Hepatocyte (in vitro differentiated cells): ENCODE results near the gene ASXL1. TPM values are rescaled to one million over a fixed set of nuclear protein-coding genes. Genes with fewer than 3 reads are reported as not detected.

ENCODE experiments used
- DNase-seq: peaks from one replicate; pipeline ENCODE4 v3.0.0-alpha.2; 2016; ENCODE audit warnings: low spot score
- H2AFZ ChIP-seq: fragments of 200-600 bp; sonication (generic); 2 replicates; pipeline ENCODE4 v1.6.0; 2016; ENCODE audit warnings: antibody characterized with exemption, mild to moderate bottlenecking
- H3K27ac ChIP-seq: fragments of 200-600 bp; sonication (generic); 2 replicates; pipeline ENCODE4 v1.5.1; 2016; ENCODE audit warnings: mild to moderate bottlenecking
- H3K27me3 ChIP-seq: fragments of 200-600 bp; sonication (generic); 2 replicates; pipeline ENCODE4 v1.6.1; 2016
- H3K36me3 ChIP-seq: fragments of 200-600 bp; sonication (generic); replicated peaks from 2 replicates; pipeline ENCODE4 v1.5.1; 2016; ENCODE audit warnings: low read depth; ENCODE audit not compliant: insufficient read depth
- H3K4me1 ChIP-seq: fragments of 200-600 bp; sonication (generic); 2 replicates; pipeline ENCODE4 v1.5.1; 2016; ENCODE audit warnings: mild to moderate bottlenecking, moderate library complexity; ENCODE audit not compliant: insufficient read depth
- H3K4me2 ChIP-seq: fragments of 200-600 bp; sonication (generic); 2 replicates; pipeline ENCODE4 v1.6.0; 2016
- H3K4me3 ChIP-seq: fragments of 200-600 bp; sonication (generic); 2 replicates; pipeline ENCODE4 v1.5.1; 2016; ENCODE audit warnings: mild to moderate bottlenecking
- H3K79me2 ChIP-seq: fragments of 200-600 bp; sonication (generic); 2 replicates; pipeline ENCODE4 v1.6.0; 2017; ENCODE audit warnings: mild to moderate bottlenecking
- H3K9me2 ChIP-seq: fragments of 200-600 bp; sonication (generic); replicated peaks from 2 replicates; pipeline ENCODE4 v1.6.0; 2017; ENCODE audit warnings: mild to moderate bottlenecking; ENCODE audit not compliant: insufficient read depth
- H3K9me3 ChIP-seq: fragments of 200-600 bp; sonication (generic); 2 replicates; pipeline ENCODE4 v1.5.1; 2016; ENCODE audit warnings: low read depth, mild to moderate bottlenecking
- H4K20me1 ChIP-seq: fragments of 200-600 bp; sonication (generic); 2 replicates; pipeline ENCODE4 v1.6.0; 2016; ENCODE audit warnings: mild to moderate bottlenecking; ENCODE audit not compliant: insufficient read depth, poor library complexity, severe bottlenecking
- CTCF ChIP-seq: fragments of 200-600 bp; sonication (generic); IDR thresholded peaks from 2 replicates; pipeline ENCODE4 v1.5.1; 2016; ENCODE audit warnings: antibody characterized with exemption, mild to moderate bottlenecking; ENCODE audit not compliant: poor library complexity
- EZH2 ChIP-seq: fragments of 200-600 bp; sonication (generic); IDR thresholded peaks from 2 replicates; pipeline ENCODE4 v1.6.1; 2016; ENCODE audit warnings: antibody characterized with exemption, mild to moderate bottlenecking, borderline replicate concordance
- EZH2phosphoT487 ChIP-seq: fragments of 200-600 bp; sonication (generic); IDR thresholded peaks from one replicate; pipeline ENCODE4 v1.6.1; 2018; ENCODE audit warnings: antibody characterized with exemption, mild to moderate bottlenecking, low read depth, moderate library complexity; ENCODE audit not compliant: unreplicated experiment, severe bottlenecking
- WGBS: methylation state at CpG from one replicate; pipeline ENCODE4 v1.1.6; 2016; ENCODE audit warnings: low lambda C conversion rate; ENCODE audit errors: missing lambda C conversion rate; 5-methylcytosine and 5-hydroxymethylcytosine counted together
- polyA plus RNA-seq: library from polyadenylated mRNA; unstranded; fragments of >200 nt; fragmentation: Nextera tagmentation; extraction: Ambion mirVana; gene quantifications from 2 replicates; pipeline ENCODE4 v1.2.1, GENCODE V29; 2016
- total RNA-seq: library from RNA; depleted of rRNA; stranded (reverse); fragments of >200 nt; gene quantifications from 2 replicates; pipeline ENCODE4 v1.2.3, GENCODE V29; 2014

The ASXL1 gene
- total and polyA plus RNA-seq, 2 experiments from 2014 or later = 82.0 to 95.6 TPM

- DNase-seq = peak; percentile 94
- Histone ChIP-seq H3K9me3 (no peaks in the 10 kb centered on the region), H3K4me1 (peaks cover 32% of the 10 kb centered on the region), H3K27ac (peak overlapping the region; percentile 98), H3K27me3 (no peaks in the 10 kb centered on the region), H3K79me2 (peaks cover 43% of the 10 kb centered on the region), H3K4me3 (peak overlapping the region; percentile 94), H2AFZ (peak overlapping the region; percentile 0), H3K4me2 (peak overlapping the region; percentile 99), H3K9me2 (no peaks in the 10 kb centered on the region), H3K36me3 (no peaks in the 10 kb centered on the region), H4K20me1 (peaks cover 26% of the 10 kb centered on the region)
- 4% methylated on average over 20 of the region's 20 CpGs for WGBS
- TF ChIP-seq CTCF (peak; percentile 90), EZH2 (no peak)
Observed at GRCh38 chr20:32484958-32485769, 127.0 kb downstream of the ASXL1 start.

DNA sequence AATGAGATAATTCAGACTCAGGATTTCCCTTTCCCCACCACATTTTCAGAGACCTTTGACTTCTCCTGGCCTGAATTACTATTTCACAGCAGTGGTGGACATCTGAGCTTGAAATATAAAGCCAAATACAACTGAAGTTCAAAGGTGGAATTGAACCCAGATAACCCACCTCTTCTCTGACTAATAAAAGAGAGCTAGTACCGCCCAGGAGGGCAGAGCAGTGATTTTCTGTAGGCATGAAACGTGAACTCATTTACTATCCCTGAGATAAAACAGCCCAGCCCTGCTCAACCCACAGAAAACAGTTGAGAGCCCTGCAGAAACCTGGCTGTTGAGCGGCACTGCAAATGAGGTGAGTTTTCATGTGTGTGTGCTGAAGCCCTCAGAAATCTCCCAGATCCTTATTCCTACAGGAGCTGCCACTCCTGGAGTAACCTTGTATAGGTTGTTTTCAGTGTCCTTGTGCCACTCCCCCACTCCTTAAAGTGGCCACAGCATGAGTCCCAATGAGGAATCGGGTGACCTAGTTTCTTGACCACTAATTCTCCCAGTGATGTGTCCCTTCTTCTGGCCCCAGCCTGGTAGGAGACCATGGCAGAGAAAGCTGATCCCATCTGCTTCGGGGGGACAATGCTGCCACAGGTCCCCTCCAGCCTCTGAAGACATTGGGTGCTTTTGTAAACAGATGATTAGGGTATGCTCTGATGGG is 127.8 kb downstream of the ASXL1 start:
- Histone ChIP-seq H3K9me2 (no peaks in the 10 kb centered on the region), H3K79me2 (peaks cover 35% of the 10 kb centered on the region), H3K36me3 (no peaks in the 10 kb centered on the region), H4K20me1 (peaks cover 18% of the 10 kb centered on the region), H2AFZ (no peak overlapping the region), H3K4me1 (peaks cover 25% of the 10 kb centered on the region), H3K27ac (peak overlapping the region; percentile 98), H3K9me3 (no peaks in the 10 kb centered on the region), H3K27me3 (no peaks in the 10 kb centered on the region), H3K4me3 (no peak overlapping the region), H3K4me2 (peak overlapping the region; percentile 99)
- TF ChIP-seq EZH2 = no peak
- no peak for TF ChIP-seq EZH2phosphoT487
- no peak for TF ChIP-seq CTCF
- WGBS = 34% methylated on average over 5 of the region's 5 CpGs
- peak; percentile 69 for DNase-seq

GRCh38 chr20:32487381-32487780 is 129.2 kb downstream of the ASXL1 start:
- Histone ChIP-seq H4K20me1 (peaks cover 4% of the 10 kb centered on the region), H3K9me3 (no peaks in the 10 kb centered on the region), H3K4me1 (peaks cover 13% of the 10 kb centered on the region), H3K4me3 (no peak overlapping the region), H3K4me2 (no peak overlapping the region), H3K27me3 (no peaks in the 10 kb centered on the region), H3K9me2 (no peaks in the 10 kb centered on the region), H3K36me3 (no peaks in the 10 kb centered on the region), H3K27ac (no peak overlapping the region), H2AFZ (no peak overlapping the region), H3K79me2 (peaks cover 21% of the 10 kb centered on the region)
- no peak for DNase-seq
- WGBS = 95% methylated on average over 3 of the region's 3 CpGs
- TF ChIP-seq EZH2 = no peak
- no peak for TF ChIP-seq EZH2phosphoT487
- TF ChIP-seq CTCF = no peak
